ENCODE data around the gene RAB7A. TPM values are rescaled to one million over a fixed set of nuclear protein-coding genes. Genes with fewer than 3 reads are reported as not detected.
A peak's percentile ranks its signal among the peaks of the same experiment; 100 is the strongest.

Gene RAB7A
- polyA plus RNA-seq, 1 donor (not counting 4 experiments of a cell fraction or from before 2014, with no cell fraction given), result 364 TPM

DNA sequence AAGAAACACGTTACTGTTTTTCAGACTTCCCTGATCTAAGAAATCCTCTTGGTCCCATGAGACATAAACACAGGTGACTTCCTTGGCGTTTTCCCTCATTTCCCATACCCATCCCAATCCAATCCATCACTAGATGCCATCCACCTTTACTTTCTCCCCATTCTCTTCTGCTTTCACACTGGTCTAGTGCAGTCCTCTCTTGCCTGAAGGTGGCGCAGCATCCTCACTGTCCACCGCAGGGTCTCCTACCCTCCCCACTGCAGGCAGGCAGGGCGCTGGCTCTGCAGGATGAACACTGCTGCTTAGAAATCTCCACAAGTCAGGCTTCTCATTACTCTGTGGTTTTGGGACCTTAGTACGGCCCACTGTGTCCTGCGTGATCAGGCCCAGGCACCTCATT, 58.2 kb downstream of the RAB7A start:
- H3K4me3 ChIP-seq (ENCODE audit: control insufficient read depth in 2 of 3, extremely low read depth in 1 of 3, insufficient read depth in 2 of 3, low read depth in 1 of 3, low read length in 3 of 3), result no peak overlapping the region
- TF ChIP-seq, protein P1, sequence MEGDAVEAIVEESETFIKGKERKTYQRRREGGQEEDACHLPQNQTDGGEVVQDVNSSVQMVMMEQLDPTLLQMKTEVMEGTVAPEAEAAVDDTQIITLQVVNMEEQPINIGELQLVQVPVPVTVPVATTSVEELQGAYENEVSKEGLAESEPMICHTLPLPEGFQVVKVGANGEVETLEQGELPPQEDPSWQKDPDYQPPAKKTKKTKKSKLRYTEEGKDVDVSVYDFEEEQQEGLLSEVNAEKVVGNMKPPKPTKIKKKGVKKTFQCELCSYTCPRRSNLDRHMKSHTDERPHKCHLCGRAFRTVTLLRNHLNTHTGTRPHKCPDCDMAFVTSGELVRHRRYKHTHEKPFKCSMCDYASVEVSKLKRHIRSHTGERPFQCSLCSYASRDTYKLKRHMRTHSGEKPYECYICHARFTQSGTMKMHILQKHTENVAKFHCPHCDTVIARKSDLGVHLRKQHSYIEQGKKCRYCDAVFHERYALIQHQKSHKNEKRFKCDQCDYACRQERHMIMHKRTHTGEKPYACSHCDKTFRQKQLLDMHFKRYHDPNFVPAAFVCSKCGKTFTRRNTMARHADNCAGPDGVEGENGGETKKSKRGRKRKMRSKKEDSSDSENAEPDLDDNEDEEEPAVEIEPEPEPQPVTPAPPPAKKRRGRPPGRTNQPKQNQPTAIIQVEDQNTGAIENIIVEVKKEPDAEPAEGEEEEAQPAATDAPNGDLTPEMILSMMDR (optimal IDR thresholded peaks at IDR 0.05 in 1 of 3, IDR thresholded peaks at IDR 0.05 in 1 of 3, conservative IDR thresholded peaks at IDR 0.05 in 1 of 3; ENCODE audit: extremely low read depth in 1 of 3, insufficient read depth in 2 of 3, low read length in 3 of 3), result peak; percentile 46 to 61 (median 59)
- no peak for TF ChIP-seq EZH2 (IDR thresholded peaks at IDR 0.05; ENCODE audit: low read length)
- no peak overlapping the region for H3K4me2 ChIP-seq (ENCODE audit: control insufficient read depth, extremely low read depth, insufficient read depth, low read depth, low read length)
- no peak overlapping the region for H3K27ac ChIP-seq (ENCODE audit: control insufficient read depth, insufficient read depth, low read length)
- H3K9ac ChIP-seq (ENCODE audit: control insufficient read depth, extremely low read depth, insufficient read depth, low read length), result no peak overlapping the region
- H3K79me2 ChIP-seq (ENCODE audit: control insufficient read depth, insufficient read depth, low read length), result peaks cover 92% of the 10 kb centered on the region
- DNase-seq (ENCODE audit: low read depth, low spot score) (no peak), FAIRE-seq (no peak)
- peaks cover 15% of the 10 kb centered on the region for H4K20me1 ChIP-seq (ENCODE audit: control insufficient read depth, extremely low read depth, insufficient read depth, low read length)
- no peaks in the 10 kb centered on the region for H3K9me3 ChIP-seq (ENCODE audit: control insufficient read depth, low read depth, low read length)
- dilution Hi-C loops (cut with MboI; ENCODE audit: extremely low pct_ligation_motif_present, low sequenced_read_pairs), result no loop called here
- peaks cover 54% of the 10 kb centered on the region for H3K4me1 ChIP-seq (ENCODE audit: control insufficient read depth, extremely low read depth, insufficient read depth, low read length)
- H3K36me3 ChIP-seq (ENCODE audit: control insufficient read depth in 2 of 2, extremely low read depth in 1 of 2, insufficient read depth in 2 of 2, low read length in 2 of 2), result peaks cover 0 to 4% of the 10 kb centered on the region in 2 experiments
- no peaks in the 10 kb centered on the region for H3K27me3 ChIP-seq (ENCODE audit: control insufficient read depth, extremely low read depth, insufficient read depth, low read length)
- no peak overlapping the region for H2AFZ ChIP-seq (ENCODE audit: control insufficient read depth, low read length)
- peaks cover 6% of the 10 kb centered on the region for H3K9me1 ChIP-seq (ENCODE audit: control insufficient read depth, extremely low read depth, insufficient read depth, low read length)

DNA sequence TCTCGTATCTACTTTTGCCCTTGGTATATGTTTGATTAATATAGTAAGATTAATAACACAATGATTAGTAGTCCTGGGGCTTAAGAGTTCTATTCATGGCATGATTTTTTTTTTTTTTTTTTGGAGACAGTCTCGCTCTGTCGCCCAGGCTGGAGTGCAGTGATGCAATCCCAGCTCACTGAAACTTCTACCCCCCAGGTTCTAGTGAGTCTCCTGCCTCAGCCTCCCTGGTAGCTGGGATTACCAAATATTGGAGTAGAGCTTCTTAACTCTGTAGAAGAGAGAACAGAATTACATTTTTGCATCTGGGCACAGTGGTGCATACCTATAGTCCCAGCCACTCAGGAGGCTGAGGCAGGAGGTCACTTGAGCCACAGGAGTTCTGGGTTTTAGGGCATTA, 58.9 kb downstream of the RAB7A start:
- Histone ChIP-seq H3K4me1 (ENCODE audit: control insufficient read depth, extremely low read depth, insufficient read depth, low read length) (peaks cover 60% of the 10 kb centered on the region), H3K9me3 (ENCODE audit: control insufficient read depth, low read depth, low read length) (no peaks in the 10 kb centered on the region), H3K27ac (ENCODE audit: control insufficient read depth, insufficient read depth, low read length) (no peak overlapping the region), H3K9me1 (ENCODE audit: control insufficient read depth, extremely low read depth, insufficient read depth, low read length) (peaks cover 6% of the 10 kb centered on the region), H4K20me1 (ENCODE audit: control insufficient read depth, extremely low read depth, insufficient read depth, low read length) (peaks cover 15% of the 10 kb centered on the region), H3K27me3 (ENCODE audit: control insufficient read depth, extremely low read depth, insufficient read depth, low read length) (no peaks in the 10 kb centered on the region), H3K79me2 (ENCODE audit: control insufficient read depth, insufficient read depth, low read length) (peaks cover 92% of the 10 kb centered on the region), H3K9ac (ENCODE audit: control insufficient read depth, extremely low read depth, insufficient read depth, low read length) (no peak overlapping the region), H3K36me3 (ENCODE audit: control insufficient read depth in 2 of 2, extremely low read depth in 1 of 2, insufficient read depth in 2 of 2, low read length in 2 of 2) (peaks cover 0 to 4% of the 10 kb centered on the region in 2 experiments), H2AFZ (ENCODE audit: control insufficient read depth, low read length) (no peak overlapping the region), H3K4me3 (ENCODE audit: control insufficient read depth in 2 of 3, extremely low read depth in 1 of 3, insufficient read depth in 2 of 3, low read depth in 1 of 3, low read length in 3 of 3) (no peak overlapping the region), H3K4me2 (ENCODE audit: control insufficient read depth, extremely low read depth, insufficient read depth, low read depth, low read length) (no peak overlapping the region)
- dilution Hi-C loops (cut with MboI; ENCODE audit: extremely low pct_ligation_motif_present, low sequenced_read_pairs), result no loop called here
- no peak for DNase-seq (ENCODE audit: low read depth, low spot score)
- no peak for FAIRE-seq
- TF ChIP-seq, protein P1 (optimal IDR thresholded peaks at IDR 0.05 in 1 of 3, IDR thresholded peaks at IDR 0.05 in 1 of 3, conservative IDR thresholded peaks at IDR 0.05 in 1 of 3; ENCODE audit: extremely low read depth in 1 of 3, insufficient read depth in 2 of 3, low read length in 3 of 3), result no peak
- no peak for TF ChIP-seq EZH2 (IDR thresholded peaks at IDR 0.05; ENCODE audit: low read length)
